Natural killer cell treated with Interleukin-12 subunit alpha and Interleukin-12 subunit beta and Interleukin-15 and Interleukin-18, amount 100 ng/mL, for 72 hours (primary cell): ENCODE measurements around the gene CXCL12. TPM values are rescaled to one million over a fixed set of nuclear protein-coding genes. Genes with fewer than 3 reads are reported as not detected.

Source experiments
- ATAC-seq, 2 donors: fragments of 150-1000 bp; cut with Tn5 transposase in 1 of 2; sonication (Bioruptor Pico), chemical (Tn5 transposase) in 1 of 2; 2 replicates each; pipeline ENCODE4 v1.10.0; 2021
- DNase-seq: peaks from one replicate; pipeline ENCODE4 v3.0.0; 2022; ENCODE audit warnings: low spot score
- H3K27ac Mint-ChIP-seq, 2 donors: 1 replicate in 1 of 2; 2 replicates in 1 of 2; pipeline ENCODE4 v1.8.0; 2022; ENCODE audit warnings: mixed read lengths in 2 of 2, mild to moderate bottlenecking in 1 of 2, moderate library complexity in 1 of 2
- H3K27me3 Mint-ChIP-seq, 2 donors: 1 replicate in 1 of 2; 2 replicates in 1 of 2; pipeline ENCODE4 v1.8.0; 2022; ENCODE audit warnings: mixed read lengths in 2 of 2
- H3K36me3 Mint-ChIP-seq: one replicate; pipeline ENCODE4 v1.8.0; 2022; ENCODE audit warnings: mixed read lengths
- H3K4me1 Mint-ChIP-seq, 2 donors: 1 replicate in 1 of 2; 2 replicates in 1 of 2; pipeline ENCODE4 v1.8.0; 2022; ENCODE audit warnings: low read depth in 2 of 2, mixed read lengths in 2 of 2, mild to moderate bottlenecking in 1 of 2
- H3K4me3 Mint-ChIP-seq: one replicate; pipeline ENCODE4 v1.8.0; 2022; ENCODE audit warnings: mixed read lengths
- H3K9me3 Mint-ChIP-seq: 2 replicates; pipeline ENCODE4 v1.8.0; 2022; ENCODE audit warnings: mixed read lengths
- total RNA-seq, 2 donors: library from RNA; stranded (reverse); gene quantifications; one replicate each; pipeline ENCODE4 v1.2.3, GENCODE V29; 2022

Gene CXCL12
- total RNA-seq, 2 donors from 2014 or later, result 2.0 TPM; not detected in 1

- peaks cover 0 to 6% of the 10 kb centered on the region in 2 donors for H3K4me1 Mint-ChIP-seq
- no peak overlapping the region for H3K27ac Mint-ChIP-seq
- H3K9me3 Mint-ChIP-seq, result peaks cover 6% of the 10 kb centered on the region
- ATAC-seq (no peak), DNase-seq (no peak)
- H3K27me3 Mint-ChIP-seq, result peaks cover 11 to 31% of the 10 kb centered on the region in 2 donors
- H3K36me3 Mint-ChIP-seq, result peaks cover 5% of the 10 kb centered on the region
- no peak overlapping the region for H3K4me3 Mint-ChIP-seq
Measured at GRCh38 chr10:44416021-44416771, 31.3 kb upstream of the CXCL12 start.

GRCh38 chr10:44415121-44415520 lies 30.2 kb upstream of the CXCL12 start:
- no peak for ATAC-seq

GRCh38 chr10:44413416-44413815 lies 28.5 kb upstream of the CXCL12 start:
- DNase-seq, result no peak
- Mint-ChIP-seq H3K36me3 (peaks cover 5% of the 10 kb centered on the region), H3K9me3 (peaks cover 6% of the 10 kb centered on the region), H3K4me3 (no peak overlapping the region), H3K27me3 (peaks cover 22 to 55% of the 10 kb centered on the region in 2 donors), H3K4me1 (no peaks in the 10 kb centered on the region), H3K27ac (no peak overlapping the region)
- no peak for ATAC-seq

More at GRCh38 chr10:44415121-44415520, 30.2 kb upstream of the CXCL12 start:
- peaks cover 16 to 40% of the 10 kb centered on the region in 2 donors for H3K27me3 Mint-ChIP-seq
- H3K4me3 Mint-ChIP-seq, result no peak overlapping the region
- no peak overlapping the region for H3K27ac Mint-ChIP-seq
- H3K36me3 Mint-ChIP-seq, result peaks cover 5% of the 10 kb centered on the region
- H3K9me3 Mint-ChIP-seq, result peaks cover 6% of the 10 kb centered on the region
- no peak for DNase-seq
- peaks cover 0 to 4% of the 10 kb centered on the region in 2 donors for H3K4me1 Mint-ChIP-seq

GRCh38 chr10:44411251-44411650 lies 26.4 kb upstream of the CXCL12 start:
- H3K27me3 Mint-ChIP-seq, result peaks cover 20 to 45% of the 10 kb centered on the region in 2 donors
- H3K36me3 Mint-ChIP-seq, result peaks cover 5% of the 10 kb centered on the region
- DNase-seq, result no peak
- H3K27ac Mint-ChIP-seq, result no peak overlapping the region
- ATAC-seq, result no peak
- no peak overlapping the region for H3K4me3 Mint-ChIP-seq
- H3K4me1 Mint-ChIP-seq, result no peaks in the 10 kb centered on the region
- H3K9me3 Mint-ChIP-seq, result peaks cover 6% of the 10 kb centered on the region

- H3K27me3 Mint-ChIP-seq, result peaks cover 24 to 30% of the 10 kb centered on the region in 2 donors
- H3K36me3 Mint-ChIP-seq, result no peaks in the 10 kb centered on the region
- DNase-seq (no peak), ATAC-seq (no peak)
- H3K27ac Mint-ChIP-seq, result no peak overlapping the region
- H3K4me3 Mint-ChIP-seq, result no peak overlapping the region
- peaks cover 2% of the 10 kb centered on the region for H3K9me3 Mint-ChIP-seq
- peaks cover 0 to 5% of the 10 kb centered on the region in 2 donors for H3K4me1 Mint-ChIP-seq
Measured at GRCh38 chr10:44404741-44405437, 20.0 kb upstream of the CXCL12 start.

- Mint-ChIP-seq H3K4me1 (peaks cover 0 to 5% of the 10 kb centered on the region in 2 donors), H3K4me3 (no peak overlapping the region), H3K27ac (no peak overlapping the region), H3K27me3 (peaks cover 14 to 17% of the 10 kb centered on the region in 2 donors), H3K9me3 (peaks cover 2% of the 10 kb centered on the region), H3K36me3 (no peaks in the 10 kb centered on the region)
- ATAC-seq (no peak), DNase-seq (no peak)
Measured at GRCh38 chr10:44402465-44403195, 17.7 kb upstream of the CXCL12 start.

- Mint-ChIP-seq H3K27me3 (peaks cover 19 to 23% of the 10 kb centered on the region in 2 donors), H3K9me3 (peaks cover 2% of the 10 kb centered on the region), H3K4me3 (no peak overlapping the region), H3K27ac (no peak overlapping the region), H3K36me3 (no peaks in the 10 kb centered on the region), H3K4me1 (peaks cover 0 to 5% of the 10 kb centered on the region in 2 donors)
- ATAC-seq, result no peak
- DNase-seq, result no peak
Measured at GRCh38 chr10:44400541-44400940, 15.6 kb upstream of the CXCL12 start.

GRCh38 chr10:44399659-44400451 lies 15.0 kb upstream of the CXCL12 start:
- DNase-seq (no peak), ATAC-seq (no peak)
- no peak overlapping the region for H3K4me3 Mint-ChIP-seq
- peaks cover 16 to 23% of the 10 kb centered on the region in 2 donors for H3K27me3 Mint-ChIP-seq
- no peaks in the 10 kb centered on the region for H3K9me3 Mint-ChIP-seq
- H3K36me3 Mint-ChIP-seq, result no peaks in the 10 kb centered on the region
- no peak overlapping the region for H3K27ac Mint-ChIP-seq
- H3K4me1 Mint-ChIP-seq, result peaks cover 0 to 5% of the 10 kb centered on the region in 2 donors

- Mint-ChIP-seq H3K4me1 (peaks cover 0 to 5% of the 10 kb centered on the region in 2 donors), H3K27ac (no peak overlapping the region), H3K4me3 (no peak overlapping the region), H3K9me3 (no peaks in the 10 kb centered on the region), H3K27me3 (peaks cover 16 to 23% of the 10 kb centered on the region in 2 donors), H3K36me3 (no peaks in the 10 kb centered on the region)
- ATAC-seq (no peak), DNase-seq (no peak)
Measured at GRCh38 chr10:44398747-44399658, 14.1 kb upstream of the CXCL12 start.

GRCh38 chr10:44398271-44398670 lies 13.4 kb upstream of the CXCL12 start:
- DNase-seq, result no peak
- ATAC-seq, result no peak
- Mint-ChIP-seq H3K27me3 (peaks cover 21 to 23% of the 10 kb centered on the region in 2 donors), H3K4me3 (no peak overlapping the region), H3K27ac (no peak overlapping the region), H3K9me3 (no peaks in the 10 kb centered on the region), H3K4me1 (peaks cover 0 to 5% of the 10 kb centered on the region in 2 donors), H3K36me3 (no peaks in the 10 kb centered on the region)

- Mint-ChIP-seq H3K27me3 (peaks cover 18 to 25% of the 10 kb centered on the region in 2 donors), H3K4me3 (no peak overlapping the region), H3K36me3 (no peaks in the 10 kb centered on the region), H3K4me1 (peaks cover 0 to 2% of the 10 kb centered on the region in 2 donors), H3K9me3 (no peaks in the 10 kb centered on the region), H3K27ac (no peak overlapping the region)
- no peak for DNase-seq
- ATAC-seq, result no peak
Measured at GRCh38 chr10:44397476-44398225, 12.8 kb upstream of the CXCL12 start.

- peaks cover 24 to 33% of the 10 kb centered on the region in 2 donors for H3K27me3 Mint-ChIP-seq
- no peaks in the 10 kb centered on the region for H3K36me3 Mint-ChIP-seq
- H3K27ac Mint-ChIP-seq, result no peak overlapping the region
- ATAC-seq (no peak), DNase-seq (no peak)
- H3K4me1 Mint-ChIP-seq, result no peaks in the 10 kb centered on the region
- H3K4me3 Mint-ChIP-seq, result no peak overlapping the region
- no peaks in the 10 kb centered on the region for H3K9me3 Mint-ChIP-seq
Measured at GRCh38 chr10:44396671-44397191, 11.8 kb upstream of the CXCL12 start.
